GM08714 (cell line): Measurements from ENCODE around the gene TBC1D13.
A peak's percentile ranks its signal among the peaks of the same experiment; 100 is the strongest.

ENCODE experiments used
- H3K4me3 ChIP-seq: fragments of 200-500 bp; sonication (Bioruptor generic); 2 replicates; pipeline ENCODE4 v1.5.1; 2014; ENCODE audit warnings: mild to moderate bottlenecking, low read length, inconsistent platforms
- ZNF274 ChIP-seq: IDR thresholded peaks from 2 replicates; pipeline ENCODE4 v1.6.1; 2012; ENCODE audit warnings: mild to moderate bottlenecking, low read depth, low read length

TBC1D13 gene

GRCh38 chr9:128820665-128821583, 33.9 kb downstream of the TBC1D13 start:
- no peak overlapping the region for H3K4me3 ChIP-seq
- no peak for TF ChIP-seq ZNF274

GRCh38 chr9:128821584-128822406, 34.7 kb downstream of the TBC1D13 start:
- no peak for TF ChIP-seq ZNF274
- H3K4me3 ChIP-seq: no peak overlapping the region

GRCh38 chr9:128822407-128823042, 35.5 kb downstream of the TBC1D13 start:
- no peak overlapping the region for H3K4me3 ChIP-seq

GRCh38 chr9:128823362-128823902, 36.4 kb downstream of the TBC1D13 start:
- no peak for TF ChIP-seq ZNF274
- H3K4me3 ChIP-seq: no peak overlapping the region

More at GRCh38 chr9:128822407-128823042, 35.5 kb downstream of the TBC1D13 start:
- no peak for TF ChIP-seq ZNF274

GRCh38 chr9:128823903-128824406, 36.9 kb downstream of the TBC1D13 start:
- H3K4me3 ChIP-seq: no peak overlapping the region
- no peak for TF ChIP-seq ZNF274

- TF ChIP-seq ZNF274: no peak
- H3K4me3 ChIP-seq: no peak overlapping the region
These were observed 37.9 kb downstream of the TBC1D13 start for GRCh38 chr9:128824911-128825310.

- H3K4me3 ChIP-seq: no peak overlapping the region
These were observed 39.1 kb downstream of the TBC1D13 start for GRCh38 chr9:128825923-128826700.

GRCh38 chr9:128828267-128828666, 41.2 kb downstream of the TBC1D13 start:
- peak overlapping the region; percentile 82; the same call in 1 of the 2 replicates for H3K4me3 ChIP-seq
- no peak for TF ChIP-seq ZNF274

More at GRCh38 chr9:128825923-128826700, 39.1 kb downstream of the TBC1D13 start:
- TF ChIP-seq ZNF274: no peak

GRCh38 chr9:128828719-128829452, 41.8 kb downstream of the TBC1D13 start:
- peak overlapping the region; percentile 82 for H3K4me3 ChIP-seq
- TF ChIP-seq ZNF274: no peak

GRCh38 chr9:128829477-128830251, 42.6 kb downstream of the TBC1D13 start, which contains the start of gene SPOUT1:
TSS of gene SPOUT1 (minus strand) at chr9:128829794. CDS start at chr9:128829780, 14 bp downstream.
- no peak for TF ChIP-seq ZNF274
- peak within 1 kb of the TSS; percentile 82 for H3K4me3 ChIP-seq

GRCh38 chr9:128833696-128834095, 46.6 kb downstream of the TBC1D13 start:
- H3K4me3 ChIP-seq: no peak overlapping the region
- no peak for TF ChIP-seq ZNF274
